HG03439 (cell line): ENCODE measurements around the gene ZNF384.
"Not testable (repeated sequence)": the region's sequence is repeated elsewhere in the genome, so short reads cannot be mapped to it uniquely, and the experiment has no call there.

Experiments
- ATAC-seq: cut with Tn5 transposase; IDR thresholded peaks from one replicate; pipeline ENCODE4 v1.9.1; 2021; ENCODE audit warnings: mild to moderate bottlenecking, moderate library complexity; ENCODE audit not compliant: unreplicated experiment

Gene ZNF384

GRCh38 chr12:6688999-6689882 lies at the start of gene ZNF384:
Gene ZNF384 (minus strand): TSS chr12:6689375. CDS start chr12:6679520, 9,855 bp downstream.
- ATAC-seq = peak; percentile 82

GRCh38 chr12:6736754-6737153 lies 47.6 kb upstream of the ZNF384 start:
- no peak for ATAC-seq

GRCh38 chr12:6735448-6736191 lies 46.4 kb upstream of the ZNF384 start:
- no peak for ATAC-seq

DNA sequence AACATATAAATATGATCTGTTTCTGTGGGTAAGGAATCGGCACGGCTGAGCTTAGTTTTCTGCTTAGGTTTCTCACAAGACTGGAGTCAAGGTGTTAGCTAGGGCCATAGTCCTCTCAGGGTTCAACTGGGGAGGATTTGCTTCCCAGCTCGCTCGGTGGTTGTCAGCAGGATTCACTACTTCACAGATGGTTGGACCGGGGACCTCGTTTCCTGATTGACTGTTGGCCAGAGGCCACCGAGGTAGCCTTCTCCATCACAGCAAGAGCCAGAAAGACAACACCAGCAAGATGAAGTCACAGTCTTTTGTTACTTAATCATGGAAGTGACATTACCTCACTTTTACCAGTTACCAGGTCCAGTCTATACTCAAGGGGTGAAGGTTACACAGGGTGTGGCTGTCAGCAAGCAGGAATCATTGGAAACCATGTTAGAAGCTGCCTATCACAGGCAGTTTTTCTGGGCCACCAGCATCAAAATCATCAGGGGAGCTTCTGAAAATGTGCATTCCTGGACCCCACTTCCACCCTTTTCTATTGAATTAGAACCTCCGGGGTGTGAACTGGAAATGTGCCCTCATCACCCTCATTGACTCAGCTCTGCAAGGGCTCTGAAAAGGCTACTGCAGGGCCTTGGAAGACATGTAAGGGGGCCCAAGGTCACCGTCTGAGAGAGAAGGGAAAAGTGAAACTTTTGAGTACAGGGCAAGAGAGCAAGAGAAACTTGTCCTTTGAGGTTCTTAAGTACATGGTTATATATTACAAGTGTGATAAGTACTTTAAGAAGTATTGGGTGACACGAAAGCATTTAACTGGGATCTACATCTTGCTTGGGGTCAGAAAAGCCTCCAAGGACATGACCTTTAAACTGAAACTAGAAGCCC lies 45.6 kb upstream of the ZNF384 start:
- ATAC-seq = no peak

- no peak for ATAC-seq
These were observed 41.0 kb upstream of the ZNF384 start for GRCh38 chr12:6730169-6730568.

DNA sequence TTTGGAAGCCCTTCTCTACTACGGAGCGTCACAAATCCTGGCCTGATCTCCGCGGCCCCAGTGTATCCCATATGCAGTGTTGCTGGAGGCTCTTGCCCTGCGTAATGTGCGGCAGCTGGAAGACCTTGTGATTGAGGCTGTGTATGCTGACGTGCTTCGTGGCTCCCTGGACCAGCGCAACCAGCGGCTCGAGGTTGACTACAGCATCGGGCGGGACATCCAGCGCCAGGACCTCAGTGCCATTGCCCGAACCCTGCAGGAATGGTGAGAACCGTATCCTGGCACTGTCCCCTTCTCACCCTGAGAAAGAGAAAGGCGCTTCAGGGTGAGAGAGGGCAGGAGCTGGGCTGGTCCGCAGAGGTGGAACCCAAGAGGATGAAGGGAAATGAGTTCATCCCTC lies 40.0 kb upstream of the ZNF384 start:
- no peak for ATAC-seq

DNA sequence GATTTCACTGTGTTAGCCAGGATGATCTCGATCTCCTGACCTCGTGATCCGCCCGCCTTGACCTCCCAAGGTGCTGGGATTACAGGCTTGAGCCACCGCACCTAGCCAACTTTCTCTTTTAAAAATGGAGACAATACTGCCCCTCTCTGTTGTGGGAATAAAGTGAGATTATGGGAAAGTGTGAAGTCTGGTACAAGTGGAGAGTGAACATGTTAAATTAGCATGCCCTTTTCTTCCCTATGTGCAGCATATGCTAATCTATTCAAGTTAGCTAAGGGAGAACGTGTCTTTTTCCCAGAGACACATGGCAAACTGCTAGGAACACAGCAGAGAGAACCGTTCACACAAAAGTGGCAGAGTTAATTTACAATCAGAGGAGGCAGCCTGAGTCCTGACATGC lies 36.2 kb upstream of the ZNF384 start:
- ATAC-seq = no peak

DNA sequence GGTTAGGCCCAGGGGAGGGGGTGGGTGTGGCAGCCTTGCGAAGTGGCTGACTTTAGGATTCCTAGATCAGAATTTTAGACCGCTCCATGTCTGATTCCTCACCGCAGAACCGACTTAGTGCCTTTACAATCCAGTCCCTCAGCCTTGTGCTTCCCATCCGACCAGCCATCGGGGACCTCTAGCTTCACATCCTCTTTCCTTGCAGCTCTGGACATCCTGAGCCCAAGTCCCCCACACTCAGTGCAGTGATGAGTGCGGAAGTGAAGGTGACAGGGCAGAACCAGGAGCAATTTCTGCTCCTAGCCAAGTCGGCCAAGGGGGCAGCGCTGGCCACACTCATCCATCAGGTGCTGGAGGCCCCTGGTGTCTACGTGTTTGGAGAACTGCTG lies 35.2 kb upstream of the ZNF384 start:
- peak; percentile 17 for ATAC-seq

GRCh38 chr12:6723607-6724408 lies 34.6 kb upstream of the ZNF384 start, which contains the start of gene COPS7A:
Gene COPS7A (plus strand): TSS chr12:6724046. CDS start chr12:6724657, 611 bp downstream.
- ATAC-seq = peak; percentile 93

GRCh38 chr12:6722863-6723262 lies 33.7 kb upstream of the ZNF384 start:
- ATAC-seq = no peak

- ATAC-seq = no peak
These were observed 27.8 kb upstream of the ZNF384 start for GRCh38 chr12:6716874-6717437.

DNA sequence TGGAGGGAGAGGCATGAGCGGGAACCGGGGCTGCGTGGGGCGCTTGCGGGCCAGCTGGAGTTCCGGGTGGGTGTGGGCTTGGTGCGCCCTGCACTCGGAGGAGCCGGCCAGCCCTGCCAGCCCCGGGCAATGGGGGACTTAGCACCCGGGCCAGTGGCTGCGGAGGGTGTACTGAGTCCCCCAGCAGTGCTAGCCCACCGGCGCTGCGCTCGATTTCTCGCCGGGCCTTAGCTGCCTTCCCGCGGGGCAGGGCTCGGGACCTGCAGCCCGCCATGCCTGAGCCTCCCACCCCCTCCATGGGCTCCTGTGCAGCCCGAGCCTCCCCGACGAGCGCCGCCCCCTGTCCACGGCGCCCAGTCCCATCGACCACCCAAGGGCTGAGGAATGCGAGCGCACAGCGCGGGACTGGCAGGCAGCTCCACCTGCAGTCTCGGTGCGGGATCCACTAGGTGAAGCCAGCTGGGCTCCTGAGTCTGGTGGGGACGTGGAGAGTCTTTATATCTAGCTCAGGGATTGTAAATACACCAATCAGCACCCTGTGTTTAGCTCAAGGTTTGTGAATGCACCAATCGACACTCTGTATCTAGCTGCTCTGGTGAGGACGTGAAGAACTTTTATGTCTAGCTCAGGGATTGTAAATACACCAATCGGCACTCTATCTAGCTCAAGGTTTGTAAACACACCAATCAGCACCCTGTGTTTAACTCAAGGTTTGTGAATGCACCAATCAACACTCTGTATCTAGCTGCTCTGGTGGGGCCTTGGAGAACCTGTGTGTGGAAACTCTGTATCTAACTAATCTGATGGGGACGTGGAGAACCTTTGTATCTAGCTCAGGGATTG lies 27.1 kb upstream of the ZNF384 start:
- ATAC-seq = not testable (repeated sequence)

- ATAC-seq = no peak
These were observed 19.8 kb upstream of the ZNF384 start for GRCh38 chr12:6708960-6709394.

- not testable (repeated sequence) for ATAC-seq
These were observed 19.2 kb upstream of the ZNF384 start for GRCh38 chr12:6708351-6708750.

DNA sequence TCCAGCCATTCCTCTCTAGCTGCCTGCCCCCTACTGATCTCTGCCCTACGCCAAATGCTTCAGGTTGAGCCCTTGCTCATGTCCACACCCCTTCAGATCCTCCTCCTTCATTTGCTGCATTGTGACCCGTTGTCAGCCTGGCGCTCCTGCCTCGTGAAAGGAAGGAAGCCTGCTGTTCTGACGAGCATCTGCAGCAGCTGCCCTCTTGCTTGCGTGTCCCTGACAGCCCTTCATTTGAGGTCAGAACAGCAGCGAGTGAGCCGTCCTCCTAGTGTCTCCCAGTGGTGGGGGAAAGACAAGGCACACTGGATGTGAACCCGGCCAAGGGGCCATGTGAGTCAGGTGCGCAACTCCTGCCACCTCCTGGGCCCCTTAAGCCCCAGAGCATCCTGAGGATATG lies 14.5 kb upstream of the ZNF384 start:
- ATAC-seq = no peak

- no peak for ATAC-seq
These were observed 12.0 kb upstream of the ZNF384 start for GRCh38 chr12:6701078-6701768.

DNA sequence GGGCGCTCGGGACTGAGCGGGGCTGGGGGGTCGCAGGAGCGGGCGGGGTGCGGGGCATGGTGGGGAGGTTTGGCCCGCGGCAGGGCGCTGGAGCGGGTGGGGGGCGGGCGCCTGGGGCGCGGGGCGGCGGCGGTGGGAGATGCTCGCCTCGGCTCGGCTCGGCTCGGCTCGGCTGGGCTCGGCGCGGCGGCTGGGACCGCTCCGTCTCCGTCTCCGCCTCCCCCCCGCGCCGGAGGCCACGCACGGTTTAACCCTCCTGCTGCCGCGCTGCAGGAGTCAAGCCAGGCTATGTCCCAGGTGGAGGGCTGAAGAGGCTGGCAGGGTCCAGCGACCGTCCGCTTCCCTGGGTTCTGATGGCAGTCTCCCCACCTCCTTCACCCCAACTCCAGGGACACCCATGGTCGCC lies 11.5 kb upstream of the ZNF384 start, which contains the start of gene PIANP:
Gene PIANP (minus strand): TSS at position 170 of the 406 bp plus-strand sequence. CDS start 2,754 bp downstream, outside the sequence.
- ATAC-seq = no peak
